HAP-1 (cell line): ENCODE measurements around the gene MYO16.
"Not testable (repeated sequence)": the region's sequence is repeated elsewhere in the genome, so short reads cannot be mapped to it uniquely, and the experiment has no call there.

Experiments
- DNase-seq, 2 experiments: peaks; one replicate each; pipeline ENCODE4 v3.0.0-alpha.2; 2016 to 2020; ENCODE audit warnings: low spot score in 2 of 2
- H3K27me3 ChIP-seq: fragments of 250-450 bp; sonication (Bioruptor Pico); 2 replicates; pipeline ENCODE4 v1.5.1; 2020; ENCODE audit warnings: low read depth, mild to moderate bottlenecking, moderate library complexity
- H3K36me3 ChIP-seq: fragments of 250-450 bp; sonication (Bioruptor Pico); replicated peaks from 2 replicates; pipeline ENCODE4 v1.5.1; 2020; ENCODE audit warnings: mild to moderate bottlenecking
- H3K4me1 ChIP-seq: fragments of 250-450 bp; sonication (Bioruptor Pico); 2 replicates; pipeline ENCODE4 v1.5.1; 2020; ENCODE audit warnings: mild to moderate bottlenecking
- H3K4me3 ChIP-seq: fragments of 250-450 bp; sonication (Bioruptor Pico); 2 replicates; pipeline ENCODE4 v1.5.1; 2020; ENCODE audit warnings: mild to moderate bottlenecking, moderate library complexity
- H3K9me3 ChIP-seq: fragments of 250-450 bp; sonication (Bioruptor Pico); 2 replicates; pipeline ENCODE4 v1.5.1; 2020; ENCODE audit warnings: mild to moderate bottlenecking, moderate library complexity
- in situ Hi-C: fragments of 300-500 bp; cut with MboI; formaldehyde crosslinking; loops from 3 replicates; pipeline ENCODE4 v1.14.3; 2020; ENCODE audit warnings: low sequenced_read_pairs, inconsistent platforms, mixed read lengths

MYO16 gene

GRCh38 chr13:108777421-108778420 lies 148.3 kb downstream of the MYO16 start:
- no peak for DNase-seq
- no peaks in the 10 kb centered on the region for H3K36me3 ChIP-seq

GRCh38 chr13:108779308-108779707 lies 149.9 kb downstream of the MYO16 start:
- Histone ChIP-seq H3K9me3 (no peaks in the 10 kb centered on the region), H3K36me3 (no peaks in the 10 kb centered on the region), H3K4me1 (no peaks in the 10 kb centered on the region), H3K27me3 (no peaks in the 10 kb centered on the region), H3K4me3 (no peak overlapping the region)
- DNase-seq: no peak
- in situ Hi-C loops: no loop called here

More at GRCh38 chr13:108777421-108778420, 148.3 kb downstream of the MYO16 start:
- Histone ChIP-seq H3K9me3 (no peaks in the 10 kb centered on the region), H3K4me3 (no peak overlapping the region), H3K4me1 (no peaks in the 10 kb centered on the region), H3K27me3 (no peaks in the 10 kb centered on the region)
- in situ Hi-C loops: no loop called here

GRCh38 chr13:108780706-108781105 lies 151.3 kb downstream of the MYO16 start:
- in situ Hi-C loops: no loop called here
- no peaks in the 10 kb centered on the region for H3K4me1 ChIP-seq
- no peaks in the 10 kb centered on the region for H3K9me3 ChIP-seq
- H3K27me3 ChIP-seq: no peaks in the 10 kb centered on the region
- H3K36me3 ChIP-seq: no peaks in the 10 kb centered on the region
- no peak for DNase-seq
- H3K4me3 ChIP-seq: no peak overlapping the region

GRCh38 chr13:108781312-108781711 lies 151.9 kb downstream of the MYO16 start:
- H3K4me3 ChIP-seq: no peak overlapping the region
- no peaks in the 10 kb centered on the region for H3K36me3 ChIP-seq
- no peaks in the 10 kb centered on the region for H3K4me1 ChIP-seq
- DNase-seq: no peak
- no peaks in the 10 kb centered on the region for H3K9me3 ChIP-seq
- no peaks in the 10 kb centered on the region for H3K27me3 ChIP-seq
- in situ Hi-C loops: no loop called here

GRCh38 chr13:108782480-108782879 lies 153.1 kb downstream of the MYO16 start:
- H3K36me3 ChIP-seq, H3K27me3 ChIP-seq, in situ Hi-C loops, H3K9me3 ChIP-seq, H3K4me1 ChIP-seq, DNase-seq, H3K4me3 ChIP-seq: not testable (repeated sequence)

GRCh38 chr13:108785844-108786243 lies 156.4 kb downstream of the MYO16 start:
- no peak for DNase-seq
- Histone ChIP-seq H3K36me3 (no peaks in the 10 kb centered on the region), H3K4me1 (no peaks in the 10 kb centered on the region), H3K4me3 (no peak overlapping the region), H3K9me3 (no peaks in the 10 kb centered on the region), H3K27me3 (no peaks in the 10 kb centered on the region)
- in situ Hi-C loops: no loop called here

- Histone ChIP-seq H3K27me3 (no peaks in the 10 kb centered on the region), H3K9me3 (no peaks in the 10 kb centered on the region), H3K4me1 (no peaks in the 10 kb centered on the region), H3K4me3 (no peak overlapping the region), H3K36me3 (no peaks in the 10 kb centered on the region)
- in situ Hi-C loops: no loop called here
- DNase-seq: no peak
These were observed 157.2 kb downstream of the MYO16 start for GRCh38 chr13:108786456-108787200.

GRCh38 chr13:108787700-108788414 lies 158.4 kb downstream of the MYO16 start:
- no peak overlapping the region for H3K4me3 ChIP-seq
- no peak for DNase-seq
- H3K4me1 ChIP-seq: no peaks in the 10 kb centered on the region
- no peaks in the 10 kb centered on the region for H3K36me3 ChIP-seq
- no peaks in the 10 kb centered on the region for H3K9me3 ChIP-seq
- in situ Hi-C loops: no loop called here
- H3K27me3 ChIP-seq: no peaks in the 10 kb centered on the region

- no peaks in the 10 kb centered on the region for H3K27me3 ChIP-seq
- H3K4me3 ChIP-seq: no peak overlapping the region
- no peaks in the 10 kb centered on the region for H3K9me3 ChIP-seq
- in situ Hi-C loops: no loop called here
- DNase-seq: no peak
- H3K4me1 ChIP-seq: no peaks in the 10 kb centered on the region
- no peaks in the 10 kb centered on the region for H3K36me3 ChIP-seq
These were observed 160.1 kb downstream of the MYO16 start for GRCh38 chr13:108789476-108789875.

GRCh38 chr13:108795841-108796240 lies 166.4 kb downstream of the MYO16 start:
- in situ Hi-C loops: no loop called here
- no peak for DNase-seq

GRCh38 chr13:108797354-108797753 lies 167.9 kb downstream of the MYO16 start:
- in situ Hi-C loops: no loop called here
- no peaks in the 10 kb centered on the region for H3K4me1 ChIP-seq
- no peaks in the 10 kb centered on the region for H3K27me3 ChIP-seq
- no peaks in the 10 kb centered on the region for H3K36me3 ChIP-seq
- no peaks in the 10 kb centered on the region for H3K9me3 ChIP-seq
- DNase-seq: no peak
- H3K4me3 ChIP-seq: no peak overlapping the region

More at GRCh38 chr13:108795841-108796240, 166.4 kb downstream of the MYO16 start:
- no peaks in the 10 kb centered on the region for H3K36me3 ChIP-seq
- no peaks in the 10 kb centered on the region for H3K27me3 ChIP-seq
- no peaks in the 10 kb centered on the region for H3K9me3 ChIP-seq
- no peak overlapping the region for H3K4me3 ChIP-seq
- H3K4me1 ChIP-seq: no peaks in the 10 kb centered on the region

- in situ Hi-C loops: no loop called here
- no peak for DNase-seq
These were observed 178.4 kb downstream of the MYO16 start for GRCh38 chr13:108807841-108808240.

GRCh38 chr13:108812165-108812564 lies 182.8 kb downstream of the MYO16 start:
- DNase-seq: no peak
- H3K27me3 ChIP-seq: no peaks in the 10 kb centered on the region
- no peak overlapping the region for H3K4me3 ChIP-seq
- H3K4me1 ChIP-seq: no peaks in the 10 kb centered on the region
- H3K9me3 ChIP-seq: no peaks in the 10 kb centered on the region; the same call in 1 of the 2 replicates
- H3K36me3 ChIP-seq: no peaks in the 10 kb centered on the region
- in situ Hi-C loops: no loop called here

More at GRCh38 chr13:108807841-108808240, 178.4 kb downstream of the MYO16 start:
- Histone ChIP-seq H3K4me3 (no peak overlapping the region), H3K36me3 (no peaks in the 10 kb centered on the region), H3K27me3 (no peaks in the 10 kb centered on the region), H3K9me3 (no peaks in the 10 kb centered on the region; the same call in 1 of the 2 replicates), H3K4me1 (no peaks in the 10 kb centered on the region)
